Astrocyte (in vitro differentiated cells and primary cell): ENCODE measurements around the gene ACSM5. TPM values are rescaled to one million over a fixed set of nuclear protein-coding genes. Genes with fewer than 3 reads are reported as not detected.
"Not testable (repeated sequence)": the region's sequence is repeated elsewhere in the genome, so short reads cannot be mapped to it uniquely, and the experiment has no call there.

Experiments
- DNase-seq: peaks from one replicate; pipeline ENCODE4 v3.0.0-alpha.2; 2010; ENCODE audit warnings: low read depth
- FAIRE-seq: peaks from 2 replicates; lab custom pipeline; 2011; peaks lifted over from hg19 to GRCh38; lab: Jason Lieb, UNC
- H2AFZ ChIP-seq: 2 replicates; pipeline ENCODE4 v1.6.0; 2012; ENCODE audit warnings: low read depth, low read length, inconsistent platforms
- H3K27ac ChIP-seq: 2 replicates; pipeline ENCODE4 v1.5.1; 2011; ENCODE audit warnings: low read depth, low read length, inconsistent platforms
- H3K27me3 ChIP-seq: 2 replicates; pipeline ENCODE4 v1.6.0; 2011; ENCODE audit warnings: low read length, inconsistent platforms; ENCODE audit not compliant: insufficient read depth
- H3K36me3 ChIP-seq: 2 replicates; pipeline ENCODE4 v1.5.1; 2011; ENCODE audit warnings: low read length, inconsistent platforms; ENCODE audit not compliant: insufficient read depth
- H3K4me1 ChIP-seq: 2 replicates; pipeline ENCODE4 v1.5.1; 2011; ENCODE audit warnings: low read length, inconsistent platforms; ENCODE audit not compliant: insufficient read depth
- H3K4me2 ChIP-seq: 2 replicates; pipeline ENCODE4 v1.6.0; 2012; ENCODE audit warnings: low read length, inconsistent platforms
- H3K4me3 ChIP-seq: 2 replicates; pipeline ENCODE4 v1.5.1; 2011; ENCODE audit warnings: low read depth, mild to moderate bottlenecking, low read length, inconsistent platforms; ENCODE audit not compliant: insufficient read depth
- H3K79me2 ChIP-seq: 2 replicates; pipeline ENCODE4 v1.6.0; 2012; ENCODE audit warnings: mild to moderate bottlenecking, low read length, inconsistent platforms; ENCODE audit not compliant: insufficient read depth
- H3K9ac ChIP-seq: 2 replicates; pipeline ENCODE4 v1.6.0; 2012; ENCODE audit warnings: mild to moderate bottlenecking, low read length, inconsistent platforms
- H3K9me3 ChIP-seq: 2 replicates; pipeline ENCODE4 v1.5.1; 2012; ENCODE audit warnings: low read depth, mild to moderate bottlenecking, low read length, inconsistent platforms; ENCODE audit not compliant: insufficient read depth
- H4K20me1 ChIP-seq: 2 replicates; pipeline ENCODE4 v1.6.0; 2012; ENCODE audit warnings: low read length, inconsistent platforms; ENCODE audit not compliant: insufficient read depth
- H3K27ac Mint-ChIP-seq: one replicate; pipeline ENCODE4 v1.8.0; 2021; ENCODE audit warnings: mild to moderate bottlenecking, mixed read lengths; ENCODE audit not compliant: unreplicated experiment
- H3K27me3 Mint-ChIP-seq: one replicate; pipeline ENCODE4 v1.8.0; 2021; ENCODE audit warnings: low read depth, mixed read lengths; ENCODE audit not compliant: unreplicated experiment
- H3K36me3 Mint-ChIP-seq: one replicate; pipeline ENCODE4 v1.8.0; 2021; ENCODE audit warnings: low read depth, mixed read lengths; ENCODE audit not compliant: unreplicated experiment
- H3K4me1 Mint-ChIP-seq: one replicate; pipeline ENCODE4 v1.8.0; 2021; ENCODE audit warnings: low read depth, mixed read lengths; ENCODE audit not compliant: unreplicated experiment
- H3K4me3 Mint-ChIP-seq: one replicate; pipeline ENCODE4 v1.8.0; 2021; ENCODE audit warnings: mild to moderate bottlenecking, moderate library complexity, mixed read lengths; ENCODE audit not compliant: unreplicated experiment
- H3K9me3 Mint-ChIP-seq: one replicate; pipeline ENCODE4 v1.8.0; 2021; ENCODE audit warnings: mild to moderate bottlenecking, mixed read lengths; ENCODE audit not compliant: unreplicated experiment
- CTCF ChIP-seq: IDR thresholded peaks from 2 replicates; pipeline ENCODE4 v1.5.1; 2011; ENCODE audit warnings: low read depth, mild to moderate bottlenecking, inconsistent platforms, low read length, moderate library complexity; ENCODE audit not compliant: insufficient read depth
- EZH2 ChIP-seq: IDR thresholded peaks from 2 replicates; pipeline ENCODE4 v1.6.1; 2012; ENCODE audit warnings: mild to moderate bottlenecking, low read length, inconsistent platforms; ENCODE audit not compliant: insufficient read depth
- total RNA-seq: library from RNA; stranded (reverse); gene quantifications from 2 replicates; pipeline ENCODE4 v1.2.1, GENCODE V29; 2021

ACSM5 gene
- total RNA-seq, 1 donor from 2014 or later = not detected

DNA sequence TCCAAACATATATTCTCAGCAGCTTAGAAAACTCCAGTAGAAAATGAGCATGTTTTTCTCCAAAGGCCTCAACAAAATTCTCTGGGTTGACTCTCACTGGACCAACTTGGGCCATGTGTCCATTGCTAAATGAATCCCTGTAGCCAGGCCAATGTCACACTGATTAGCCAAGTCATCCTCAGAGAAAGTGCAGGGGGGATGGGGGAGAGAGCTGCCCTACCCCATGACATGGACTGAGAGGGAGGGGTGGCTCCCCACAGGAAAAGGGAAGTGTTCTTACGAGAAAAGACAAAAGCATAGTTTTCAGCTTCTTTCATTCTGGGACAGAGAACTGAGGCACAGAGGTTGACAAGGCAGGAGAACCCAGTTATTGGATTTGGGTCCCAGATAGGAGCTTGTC is 74.7 kb downstream of the ACSM5 start:
- H3K4me1 Mint-ChIP-seq, H3K27ac ChIP-seq, H3K36me3 Mint-ChIP-seq, H3K36me3 ChIP-seq, H3K4me1 ChIP-seq, H3K27me3 ChIP-seq, H2AFZ ChIP-seq, H3K9me3 Mint-ChIP-seq, H3K4me3 ChIP-seq, FAIRE-seq, H4K20me1 ChIP-seq, DNase-seq, H3K9ac ChIP-seq, H3K79me2 ChIP-seq, H3K4me3 Mint-ChIP-seq, H3K4me2 ChIP-seq, H3K9me3 ChIP-seq, H3K27ac Mint-ChIP-seq: not testable (repeated sequence)
- H3K27me3 Mint-ChIP-seq = peaks cover 18% of the 10 kb centered on the region

GRCh38 chr16:20484726-20485125 is 75.4 kb downstream of the ACSM5 start:
- no peak for DNase-seq
- Histone ChIP-seq H3K4me3 (no peak overlapping the region), H3K9ac (no peak overlapping the region), H3K79me2 (no peaks in the 10 kb centered on the region), H3K4me2 (no peak overlapping the region), H3K27ac (no peak overlapping the region), H3K9me3 (no peaks in the 10 kb centered on the region), H3K36me3 (no peaks in the 10 kb centered on the region), H3K27me3 (no peaks in the 10 kb centered on the region), H3K4me1 (no peaks in the 10 kb centered on the region), H2AFZ (no peak overlapping the region), H4K20me1 (no peaks in the 10 kb centered on the region)
- no peak for FAIRE-seq
- no peaks in the 10 kb centered on the region for H3K9me3 Mint-ChIP-seq
- H3K27me3 Mint-ChIP-seq = peaks cover 19% of the 10 kb centered on the region
- no peaks in the 10 kb centered on the region for H3K36me3 Mint-ChIP-seq
- peaks cover 6% of the 10 kb centered on the region for H3K4me1 Mint-ChIP-seq
- no peak for TF ChIP-seq CTCF
- no peak for TF ChIP-seq EZH2
- no peak overlapping the region for H3K4me3 Mint-ChIP-seq
- no peak overlapping the region for H3K27ac Mint-ChIP-seq

DNA sequence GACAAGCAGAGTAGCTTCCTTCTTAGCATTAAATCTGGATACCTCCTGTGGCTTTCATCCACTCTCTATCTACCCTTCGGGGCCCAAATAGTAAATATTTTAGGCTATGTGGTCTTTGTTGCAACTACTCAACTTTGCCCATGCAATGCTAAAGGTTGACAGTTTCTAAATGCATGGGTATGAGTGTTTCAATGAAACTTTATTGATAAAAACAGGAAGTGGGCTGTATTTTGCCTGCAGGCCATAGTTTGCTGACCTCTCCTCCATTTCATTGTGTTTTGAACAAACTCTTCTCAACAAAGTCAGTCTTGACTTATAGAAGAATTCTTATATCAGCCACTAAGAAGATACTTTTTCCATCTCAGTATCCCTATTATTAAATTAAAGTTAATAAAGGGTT is 76.1 kb downstream of the ACSM5 start:
- Histone ChIP-seq H3K27ac (no peak overlapping the region), H3K27me3 (no peaks in the 10 kb centered on the region), H3K4me3 (no peak overlapping the region), H2AFZ (no peak overlapping the region), H3K4me1 (no peaks in the 10 kb centered on the region), H3K9ac (no peak overlapping the region), H3K9me3 (no peaks in the 10 kb centered on the region), H3K36me3 (no peaks in the 10 kb centered on the region), H3K4me2 (no peak overlapping the region), H3K79me2 (no peaks in the 10 kb centered on the region), H4K20me1 (no peaks in the 10 kb centered on the region)
- Mint-ChIP-seq H3K4me1 (peaks cover 6% of the 10 kb centered on the region), H3K27ac (no peak overlapping the region), H3K27me3 (peaks cover 19% of the 10 kb centered on the region), H3K9me3 (no peaks in the 10 kb centered on the region), H3K36me3 (no peaks in the 10 kb centered on the region), H3K4me3 (no peak overlapping the region)
- FAIRE-seq = no peak
- TF ChIP-seq CTCF (no peak), EZH2 (no peak)
- DNase-seq = no peak

Other genes with a start within 250 kb of the ACSM5 start
- gene GP2, start 82.0 kb upstream of the ACSM5 start, total RNA-seq = not detected in 2 replicates
- gene UMOD, start 56.8 kb upstream of the ACSM5 start, total RNA-seq = not detected in 2 replicates
- gene PDILT, start 4.8 kb upstream of the ACSM5 start, total RNA-seq = not detected in 2 replicates
- 0.14 TPM in 1 of 2 replicates, not detected in the other for gene ACSM2A, start 42.0 kb downstream of the ACSM5 start, total RNA-seq
- not detected in 2 replicates for gene ACSM2B, start 166.8 kb downstream of the ACSM5 start, total RNA-seq